Kidney (tissue), 14 donors: ENCODE data around the gene PCSK2. TPM values are rescaled to one million over a fixed set of nuclear protein-coding genes. Genes with fewer than 3 reads are reported as not detected.

Source experiments
- DNase-seq, 5 donors: peaks; one replicate each; pipeline ENCODE4 v3.0.0-alpha.2; 2013 to 2020
- FAIRE-seq: peaks from 2 replicates; lab custom pipeline; 2012; peaks lifted over from hg19 to GRCh38; lab: Jason Lieb, UNC
- H3K27ac ChIP-seq, 2 donors: one replicate each; pipeline ENCODE4 v1.7.0; 2013; ENCODE audit warnings: low read depth in 2 of 2, low read length in 2 of 2, inconsistent platforms in 1 of 2
- H3K27me3 ChIP-seq: one replicate; pipeline ENCODE4 v1.7.1; 2013; ENCODE audit warnings: low read length, inconsistent platforms; ENCODE audit not compliant: control insufficient read depth, insufficient read depth
- H3K36me3 ChIP-seq, 3 donors: one replicate each; pipeline versions ENCODE4 v1.7.0 to v1.7.1; 2013; ENCODE audit warnings: low read length in 3 of 3, control low read depth in 1 of 3, inconsistent platforms in 1 of 3; ENCODE audit not compliant: insufficient read depth in 3 of 3, control insufficient read depth in 2 of 3
- H3K4me1 ChIP-seq, 3 donors: one replicate each; pipeline versions ENCODE4 v1.7.0 to v1.7.1; 2013; ENCODE audit warnings: low read length in 3 of 3, inconsistent platforms in 1 of 3, low read depth in 1 of 3; ENCODE audit not compliant: control insufficient read depth in 2 of 3, insufficient read depth in 2 of 3
- H3K4me3 ChIP-seq, 3 donors: one replicate each; pipeline versions ENCODE4 v1.7.0 to v1.8.1; 2013; ENCODE audit warnings: low read length in 3 of 3, control low read depth in 1 of 3, inconsistent platforms in 1 of 3
- H3K9ac ChIP-seq, 3 donors: one replicate each; pipeline versions ENCODE4 v1.7.0 to v1.7.1; 2013; ENCODE audit warnings: low read length in 3 of 3, control low read depth in 1 of 3, inconsistent platforms in 1 of 3
- H3K9me3 ChIP-seq, 3 donors: one replicate each; pipeline versions ENCODE4 v1.7.0 to v1.7.1; 2013; ENCODE audit warnings: low read length in 3 of 3, control low read depth in 1 of 3, inconsistent platforms in 1 of 3; ENCODE audit not compliant: control insufficient read depth in 2 of 3, insufficient read depth in 1 of 3
- CTCF ChIP-seq: IDR thresholded peaks from 3 replicates; pipeline ENCODE4 v1.5.1; 2012; ENCODE audit warnings: mild to moderate bottlenecking, moderate library complexity, borderline replicate concordance; ENCODE audit not compliant: insufficient read depth; ENCODE audit errors: extremely low read depth
- intact Hi-C: fragments of 100-400 bp; cut with DNase I; formaldehyde crosslinking; loops from one replicate; pipeline ENCODE4 v1.11.1; 2022
- polyA plus RNA-seq: library from polyadenylated mRNA; stranded (reverse); fragments of 350-450 nt; fragmentation: Illumina TruSeq; extraction: RNeasy Lipid Tissue Mini Kit (QIAGEN cat#74804); gene quantifications from one replicate; pipeline ENCODE4 v1.2.3, GENCODE V29; 2014; ENCODE audit warnings: low read depth, low replicate concordance; ENCODE audit not compliant: insufficient read depth
- total RNA-seq: library from RNA; stranded (reverse); fragmentation: NEBNext Ultra II Directional; extraction: Animal tissue kit (Norgen Biotek cat#: 25700); gene quantifications from one replicate; pipeline ENCODE4 v1.2.1, GENCODE V29; 2021
- donor health status: control.
- donor health status: control.
- donor health status: control.
- donor health status: control.
- donor health status: control.
- donor health status: DM: yes; HTN: yes; CAD: no.
- donor health status: Normal renal cell carcinoma (clear cell type).

The PCSK2 gene
- total and polyA plus RNA-seq, 2 donors from 2014 or later, result 0.22 to 0.54 TPM

GRCh38 chr20:17523326-17523725 lies 296.5 kb downstream of the PCSK2 start:
- Histone ChIP-seq H3K27ac (no peak overlapping the region), H3K9me3 (no peaks in the 10 kb centered on the region), H3K36me3 (no peaks in the 10 kb centered on the region), H3K9ac (no peak overlapping the region), H3K4me3 (no peak overlapping the region), H3K27me3 (no peaks in the 10 kb centered on the region), H3K4me1 (peaks cover 0 to 2% (median 0%) of the 10 kb centered on the region in 3 donors)
- DNase-seq, result no peak
- FAIRE-seq, result no peak
- TF ChIP-seq CTCF, result no peak
- intact Hi-C loops, result no loop called here

- no peak overlapping the region for H3K27ac ChIP-seq
- peak in 2 of 5 donors; percentile 26 to 53 for DNase-seq
- no peaks in the 10 kb centered on the region for H3K9me3 ChIP-seq
- H3K4me3 ChIP-seq, result no peak overlapping the region
- FAIRE-seq, result no peak
- H3K4me1 ChIP-seq, result peaks cover 0 to 2% (median 0%) of the 10 kb centered on the region in 3 donors
- intact Hi-C loops, result no loop called here
- H3K9ac ChIP-seq, result no peak overlapping the region
- no peak for TF ChIP-seq CTCF
- no peaks in the 10 kb centered on the region for H3K36me3 ChIP-seq
- no peaks in the 10 kb centered on the region for H3K27me3 ChIP-seq
These were observed 297.7 kb downstream of the PCSK2 start for GRCh38 chr20:17524560-17524959.

GRCh38 chr20:17525132-17525531 lies 298.3 kb downstream of the PCSK2 start:
- no peaks in the 10 kb centered on the region for H3K9me3 ChIP-seq
- no peaks in the 10 kb centered on the region for H3K27me3 ChIP-seq
- H3K27ac ChIP-seq, result no peak overlapping the region
- intact Hi-C loops, result no loop called here
- TF ChIP-seq CTCF, result no peak
- peak in 1 of 5 donors; percentile 48 for DNase-seq
- no peak overlapping the region for H3K9ac ChIP-seq
- H3K4me1 ChIP-seq, result peaks cover 0 to 2% (median 0%) of the 10 kb centered on the region in 3 donors
- no peaks in the 10 kb centered on the region for H3K36me3 ChIP-seq
- FAIRE-seq, result no peak
- H3K4me3 ChIP-seq, result no peak overlapping the region

- Histone ChIP-seq H3K9ac (no peak overlapping the region), H3K9me3 (no peaks in the 10 kb centered on the region), H3K36me3 (no peaks in the 10 kb centered on the region), H3K4me3 (no peak overlapping the region), H3K27me3 (no peaks in the 10 kb centered on the region), H3K4me1 (peaks cover 0 to 2% (median 0%) of the 10 kb centered on the region in 3 donors), H3K27ac (no peak overlapping the region)
- FAIRE-seq, result no peak
- intact Hi-C loops, result no loop called here
- TF ChIP-seq CTCF, result no peak
- DNase-seq, result peak in 3 of 5 donors; percentile 33 to 62 (median 52)
These were observed 298.8 kb downstream of the PCSK2 start for GRCh38 chr20:17525650-17526049.
